Omental fat pad (tissue), 4 donors: ENCODE data around the gene ABCA4. TPM values are rescaled to one million over a fixed set of nuclear protein-coding genes. Genes with fewer than 3 reads are reported as not detected.

ENCODE experiments used
- ATAC-seq: fragments of 150-250 bp; one replicate; pipeline ENCODE4 v1.9.1; 2016; ENCODE audit warnings: mild to moderate bottlenecking, moderate library complexity; ENCODE audit not compliant: low FRiP score
- DNase-seq: peaks from one replicate; pipeline ENCODE4 v3.0.0-alpha.2; 2019; ENCODE audit warnings: low spot score
- CTCF ChIP-seq, 3 donors: fragments of 450-650 bp; IDR thresholded peaks; one replicate each; pipeline ENCODE4 v1.5.1; 2016 to 2017; ENCODE audit warnings: antibody characterized with exemption in 3 of 3, mild to moderate bottlenecking in 3 of 3, moderate library complexity in 2 of 3
- total RNA-seq, 4 donors: library from RNA; depleted of rRNA; stranded (reverse); fragments of >200 nt; gene quantifications; one replicate each; pipeline ENCODE4 v1.1.0, GENCODE V29; 2016

Gene ABCA4
- total RNA-seq, 4 donors from 2014 or later, result 0.37 to 0.79 (median 0.38) TPM; not detected in 1

- no peak for DNase-seq
These were observed 57.6 kb downstream of the ABCA4 start for GRCh38 chr1:94063379-94063778.

GRCh38 chr1:94061513-94062443, 59.2 kb downstream of the ABCA4 start:
- ATAC-seq (peak; percentile 77), DNase-seq (peak; percentile 49)
- peak in 2 of 3 donors; percentile 42 to 75 for TF ChIP-seq CTCF (IDR thresholded peaks at IDR 0.05)

More at GRCh38 chr1:94063379-94063778, 57.6 kb downstream of the ABCA4 start:
- TF ChIP-seq CTCF (IDR thresholded peaks at IDR 0.05), result no peak
- no peak for ATAC-seq

GRCh38 chr1:94060720-94061119, 60.2 kb downstream of the ABCA4 start:
- no peak for TF ChIP-seq CTCF (IDR thresholded peaks at IDR 0.05)
- no peak for ATAC-seq
- no peak for DNase-seq

- DNase-seq (no peak), ATAC-seq (no peak)
- TF ChIP-seq CTCF (IDR thresholded peaks at IDR 0.05), result no peak
These were observed 62.2 kb downstream of the ABCA4 start for GRCh38 chr1:94058766-94059165.

GRCh38 chr1:94056996-94057395, 64.0 kb downstream of the ABCA4 start:
- no peak for ATAC-seq
- no peak for TF ChIP-seq CTCF (IDR thresholded peaks at IDR 0.05)
- DNase-seq, result no peak

GRCh38 chr1:94056171-94056570, 64.8 kb downstream of the ABCA4 start:
- TF ChIP-seq CTCF (IDR thresholded peaks at IDR 0.05), result no peak
- DNase-seq (no peak), ATAC-seq (no peak)
